GM12864 (cell line): Measurements from ENCODE around the gene DRAM2.
"Not testable (repeated sequence)": the region's sequence is repeated elsewhere in the genome, so short reads cannot be mapped to it uniquely, and the experiment has no call there.

Experiments used
- DNase-seq: peaks from one replicate; pipeline ENCODE4 v3.0.0-alpha.2; 2011; ENCODE audit warnings: low read depth
- H3K4me3 ChIP-seq: 2 replicates; pipeline ENCODE4 v1.5.1; 2011; ENCODE audit warnings: mild to moderate bottlenecking, low read depth, low read length, control low read depth
- TF ChIP-seq, protein P1 (sequence below): IDR thresholded peaks from 2 replicates; pipeline ENCODE4 v1.5.1; 2011; ENCODE audit warnings: low read depth, mild to moderate bottlenecking, moderate library complexity, low read length, control low read depth, inconsistent platforms; ENCODE audit errors: missing control alignments

Gene DRAM2

GRCh38 chr1:111084999-111085398, 54.9 kb downstream of the DRAM2 start:
- no peak overlapping the region for H3K4me3 ChIP-seq
- TF ChIP-seq, protein P1, sequence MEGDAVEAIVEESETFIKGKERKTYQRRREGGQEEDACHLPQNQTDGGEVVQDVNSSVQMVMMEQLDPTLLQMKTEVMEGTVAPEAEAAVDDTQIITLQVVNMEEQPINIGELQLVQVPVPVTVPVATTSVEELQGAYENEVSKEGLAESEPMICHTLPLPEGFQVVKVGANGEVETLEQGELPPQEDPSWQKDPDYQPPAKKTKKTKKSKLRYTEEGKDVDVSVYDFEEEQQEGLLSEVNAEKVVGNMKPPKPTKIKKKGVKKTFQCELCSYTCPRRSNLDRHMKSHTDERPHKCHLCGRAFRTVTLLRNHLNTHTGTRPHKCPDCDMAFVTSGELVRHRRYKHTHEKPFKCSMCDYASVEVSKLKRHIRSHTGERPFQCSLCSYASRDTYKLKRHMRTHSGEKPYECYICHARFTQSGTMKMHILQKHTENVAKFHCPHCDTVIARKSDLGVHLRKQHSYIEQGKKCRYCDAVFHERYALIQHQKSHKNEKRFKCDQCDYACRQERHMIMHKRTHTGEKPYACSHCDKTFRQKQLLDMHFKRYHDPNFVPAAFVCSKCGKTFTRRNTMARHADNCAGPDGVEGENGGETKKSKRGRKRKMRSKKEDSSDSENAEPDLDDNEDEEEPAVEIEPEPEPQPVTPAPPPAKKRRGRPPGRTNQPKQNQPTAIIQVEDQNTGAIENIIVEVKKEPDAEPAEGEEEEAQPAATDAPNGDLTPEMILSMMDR: no peak
- DNase-seq: no peak

- no peak overlapping the region for H3K4me3 ChIP-seq
- TF ChIP-seq, protein P1: no peak
- no peak for DNase-seq
Measured at GRCh38 chr1:111082421-111083203, 57.3 kb downstream of the DRAM2 start.

DNA sequence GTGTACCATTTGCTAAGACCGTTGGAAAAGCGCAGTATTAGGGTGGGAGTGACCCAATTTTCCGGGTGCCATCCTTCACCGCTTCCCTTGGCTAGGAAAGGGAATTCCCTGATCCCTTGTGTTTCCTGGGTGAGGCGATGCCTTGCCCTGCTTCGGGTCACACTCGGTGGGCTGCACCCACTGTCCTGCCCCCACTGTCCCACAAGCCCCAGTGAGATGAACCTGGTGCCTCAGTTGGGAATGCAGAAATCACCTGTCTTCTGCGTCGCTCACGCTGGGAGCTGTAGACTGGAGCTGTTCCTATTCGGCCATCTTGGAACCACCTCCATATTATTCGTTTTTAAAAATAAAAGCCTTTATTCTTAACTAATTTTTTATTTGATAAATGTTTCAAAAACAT, 60.6 kb downstream of the DRAM2 start:
- not testable (repeated sequence) for DNase-seq

DNA sequence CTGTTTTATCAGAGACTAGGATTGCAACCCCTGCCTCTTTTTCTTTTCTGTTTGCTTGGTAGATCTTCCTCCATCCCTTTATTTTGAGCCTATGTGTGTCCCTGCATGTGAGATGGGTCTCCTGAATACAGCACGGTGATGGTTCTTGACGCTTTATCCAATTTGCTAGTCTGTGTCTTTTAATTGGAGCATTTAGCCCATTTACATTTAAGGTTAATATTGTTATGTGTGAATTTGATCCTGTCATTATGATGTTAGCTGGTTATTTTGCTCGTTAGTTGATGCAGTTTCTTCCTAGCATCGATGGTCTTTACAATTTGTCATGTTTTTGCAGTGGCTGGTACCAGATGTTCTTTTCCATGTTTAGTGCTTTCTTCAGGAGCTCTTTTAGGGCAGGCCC, 62.6 kb downstream of the DRAM2 start:
- H3K4me3 ChIP-seq, DNase-seq: not testable (repeated sequence)

More for the DNA sequence above, 60.6 kb downstream of the DRAM2 start:
- not testable (repeated sequence) for H3K4me3 ChIP-seq
